Posterior cingulate gyrus (tissue), 11 donors: ENCODE results near the gene TRIM29.

Experiments
- DNase-seq, 10 donors: peaks; one replicate each; pipeline versions ENCODE4 v3.0.0 to v3.0.0-alpha.2; 2020 to 2021; ENCODE audit warnings: mixed read lengths in 3 of 10
- intact Hi-C: fragments of 100-400 bp; cut with DNase I; formaldehyde crosslinking; loops from one replicate; pipeline ENCODE4 v1.15.1; 2023

Gene TRIM29

GRCh38 chr11:120068114-120068573 is 69.8 kb downstream of the TRIM29 start:
- peak in 1 of 10 donors; percentile 13 for DNase-seq
- intact Hi-C loops = no loop called here

GRCh38 chr11:120067438-120068113 is 70.3 kb downstream of the TRIM29 start:
- intact Hi-C loops = no loop called here
- peak in 1 of 10 donors; percentile 72 for DNase-seq

DNA sequence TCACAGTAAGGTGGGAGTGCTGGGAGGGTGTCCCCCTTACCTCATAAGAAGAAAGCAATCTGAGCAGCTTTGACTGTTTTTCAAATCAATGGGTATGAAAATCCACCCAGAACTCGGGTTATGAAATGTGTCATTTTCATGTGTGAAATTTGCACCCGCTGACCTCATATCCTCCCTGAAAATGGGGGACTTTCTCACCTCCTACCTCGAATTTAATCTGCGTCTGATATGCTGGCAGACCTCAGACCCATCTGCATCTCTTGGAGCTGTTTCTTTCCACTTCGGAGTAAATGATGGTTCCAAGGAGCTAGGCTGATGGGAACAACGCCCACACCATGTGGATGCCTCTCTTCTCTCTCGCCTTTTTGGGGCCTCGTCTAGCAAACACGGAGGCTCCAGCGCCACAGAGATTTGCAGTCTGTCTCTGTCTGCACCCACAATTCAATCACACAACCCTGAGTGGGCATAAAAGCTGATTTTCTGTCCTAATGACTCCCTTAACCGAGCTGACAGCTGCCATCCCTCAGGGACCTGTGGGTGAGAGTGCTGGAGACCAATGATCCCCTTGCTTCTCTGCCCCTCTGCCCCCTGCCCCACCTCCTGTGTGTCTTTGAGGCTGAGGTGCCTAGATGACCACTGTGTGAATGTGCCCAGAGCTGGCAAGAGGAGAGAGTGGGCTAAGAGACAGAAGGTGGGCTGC is 71.0 kb downstream of the TRIM29 start:
- intact Hi-C loops = no loop called here
- DNase-seq = peak in 6 of 10 donors; percentile 44 to 90 (median 58)

DNA sequence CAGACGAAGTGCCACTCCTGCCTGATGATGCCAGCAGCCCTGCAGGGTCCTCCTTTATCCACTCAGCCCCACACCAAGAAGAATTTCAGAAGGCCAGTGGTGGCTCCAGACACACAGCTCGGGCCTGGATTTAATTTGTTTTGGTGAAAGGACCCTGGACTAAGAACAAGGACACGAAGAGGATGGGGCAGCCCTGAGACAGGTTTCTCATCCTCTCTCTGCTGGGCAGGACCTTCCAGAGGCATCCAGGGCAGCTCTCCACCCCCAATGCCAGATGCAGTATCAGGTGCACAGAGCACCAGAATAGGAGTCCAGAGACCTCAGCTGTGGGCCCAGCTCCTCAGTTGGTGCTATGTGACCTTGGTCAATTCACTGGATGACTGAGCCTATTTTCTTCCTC is 72.0 kb downstream of the TRIM29 start:
- no peak for DNase-seq
- intact Hi-C loops = no loop called here

- intact Hi-C loops = no loop called here
- DNase-seq = no peak
These were observed 72.7 kb downstream of the TRIM29 start for GRCh38 chr11:120065176-120065575.

DNA sequence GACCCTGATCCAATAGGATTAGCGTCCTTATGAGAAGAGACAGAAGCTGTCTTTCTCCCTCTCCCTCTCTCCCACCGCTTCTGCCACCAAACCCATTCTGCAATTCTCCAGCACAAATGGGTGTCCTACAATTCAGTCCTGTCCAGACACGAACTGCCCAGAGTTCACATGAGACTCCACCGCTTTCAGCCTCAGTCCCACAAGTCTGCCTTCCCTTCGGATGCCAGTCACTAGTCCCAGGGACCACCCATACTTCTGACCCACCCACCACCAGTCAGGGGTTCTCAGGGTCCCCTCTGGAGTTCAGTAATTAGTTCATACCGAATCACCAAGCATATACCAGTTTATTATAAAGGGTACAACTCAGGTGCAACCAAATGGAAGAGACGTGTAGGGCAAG is 73.6 kb downstream of the TRIM29 start:
- DNase-seq = no peak
- intact Hi-C loops = no loop called here

DNA sequence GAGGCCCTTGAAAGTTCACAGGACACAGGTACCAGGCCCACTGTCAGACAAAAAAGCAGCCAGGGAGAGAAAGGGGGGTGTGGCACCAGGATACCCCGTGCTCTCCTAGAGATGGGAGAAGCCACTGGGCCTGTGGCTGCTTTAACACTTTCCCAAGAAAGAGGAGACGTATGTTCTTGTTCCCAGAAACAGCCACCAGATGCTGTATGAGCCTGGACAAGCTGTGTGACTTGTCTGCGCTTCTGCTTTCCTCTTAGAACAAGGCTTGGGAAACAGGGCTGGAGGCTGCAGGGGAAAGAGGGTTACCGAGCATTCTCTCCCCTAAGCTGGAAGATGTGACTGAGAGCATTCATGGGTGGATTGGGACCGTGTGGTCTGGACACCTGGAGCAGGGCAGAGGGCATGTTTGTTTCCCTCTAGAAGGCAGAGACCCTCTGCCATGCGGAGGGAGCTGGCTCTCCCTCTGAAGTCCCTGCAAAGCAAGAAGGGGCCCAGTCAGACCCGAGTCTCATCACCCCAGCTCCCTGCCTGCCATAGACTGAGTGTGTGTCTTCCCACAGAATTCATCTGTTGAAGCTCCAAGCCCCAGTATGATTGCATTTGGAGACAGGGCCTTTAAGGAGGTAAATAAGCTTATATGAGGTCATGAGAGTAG is 74.1 kb downstream of the TRIM29 start:
- intact Hi-C loops = no loop called here
- peak in 2 of 10 donors; percentile 19 to 79 for DNase-seq

GRCh38 chr11:120062561-120062930 is 75.4 kb downstream of the TRIM29 start:
- DNase-seq = no peak
- intact Hi-C loops = no loop called here

DNA sequence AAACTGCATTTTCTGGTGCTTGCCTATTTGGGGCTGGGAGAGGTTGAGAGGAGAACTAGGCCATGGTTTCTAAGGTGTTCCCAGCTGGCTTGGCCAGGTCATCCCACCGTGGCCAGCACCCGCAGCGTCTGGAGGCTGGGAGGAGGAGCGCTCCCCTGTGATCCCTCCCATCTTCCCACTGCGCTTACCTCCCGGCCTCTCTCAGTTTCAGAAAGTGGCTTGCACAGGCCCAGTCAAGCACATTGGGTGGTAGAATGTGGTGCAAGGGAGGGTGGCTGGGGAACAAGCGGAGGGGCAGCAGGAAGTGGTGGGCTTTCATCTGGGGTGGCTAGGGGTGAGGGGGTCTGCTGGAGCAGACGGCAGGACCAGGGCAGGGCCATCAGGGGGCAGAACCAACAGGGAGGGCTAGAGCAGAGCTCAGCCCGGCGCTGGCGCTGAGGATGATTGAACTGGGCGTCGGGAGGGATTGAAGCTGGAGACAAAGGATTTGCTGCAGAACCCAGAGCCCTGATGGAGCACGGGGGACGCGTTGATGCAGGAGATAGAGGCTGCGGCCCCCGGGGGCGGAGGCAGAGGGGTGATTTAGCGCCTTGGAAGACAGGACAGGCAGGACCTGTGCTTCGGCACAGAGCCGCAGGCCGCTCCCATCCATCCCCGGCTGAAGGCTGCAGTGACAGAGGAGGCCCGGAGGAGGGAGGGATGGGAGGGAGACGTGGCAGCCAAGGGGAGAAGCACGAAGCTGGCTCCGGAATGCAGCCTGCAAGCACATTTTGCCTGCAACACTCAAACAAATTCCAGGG is 76.0 kb downstream of the TRIM29 start:
- DNase-seq = peak in 9 of 10 donors; percentile 44 to 91 (median 61)
- intact Hi-C loops = no loop called here
